GM18907 (cell line): ENCODE measurements around the gene TMEM116.
"Not testable (repeated sequence)": the region's sequence is repeated elsewhere in the genome, so short reads cannot be mapped to it uniquely, and the experiment has no call there.

Experiments
- ATAC-seq: cut with Tn5 transposase; IDR thresholded peaks from one replicate; pipeline ENCODE4 v1.9.1; 2021; ENCODE audit warnings: mild to moderate bottlenecking, moderate library complexity; ENCODE audit not compliant: unreplicated experiment

The TMEM116 gene

GRCh38 chr12:111980598-111980997, 32.4 kb downstream of the TMEM116 start:
- ATAC-seq = no peak

DNA sequence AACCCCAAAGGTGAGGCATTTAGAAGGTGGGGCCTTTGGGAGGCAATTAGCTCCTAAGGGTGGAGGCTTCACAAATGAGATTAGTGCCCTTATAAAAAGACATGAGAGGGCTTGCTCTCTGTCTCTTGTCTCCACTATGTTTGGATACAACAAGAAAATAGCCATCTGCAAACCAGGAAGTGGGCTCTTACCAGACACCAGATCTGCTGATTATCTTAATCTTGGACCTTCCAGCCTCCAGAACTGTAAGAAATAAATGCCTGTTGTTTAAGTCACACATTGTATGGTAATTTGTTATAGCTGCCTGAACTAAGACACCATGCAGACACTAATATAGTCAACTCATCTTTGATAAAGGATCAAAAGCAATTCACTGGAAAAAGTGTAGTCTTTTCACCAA, 34.4 kb downstream of the TMEM116 start:
- no peak for ATAC-seq

DNA sequence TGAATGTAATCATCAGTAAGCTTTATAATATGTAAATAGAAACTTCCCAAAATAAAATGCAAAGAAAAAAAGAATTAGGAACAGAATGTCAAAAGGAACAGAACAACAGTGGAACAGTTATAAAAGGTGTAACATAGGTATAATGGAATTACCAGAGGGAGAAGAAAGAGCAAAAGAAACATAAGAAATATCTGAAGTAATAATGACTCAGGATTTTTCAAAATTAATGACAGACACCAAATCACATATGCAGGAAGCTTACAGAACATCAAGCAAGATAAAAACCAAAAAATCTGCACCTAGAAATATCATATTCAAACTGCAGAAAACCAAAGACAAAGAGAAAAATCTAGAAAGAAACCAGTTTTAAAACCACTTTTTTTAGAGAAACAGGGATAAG, 36.1 kb downstream of the TMEM116 start:
- ATAC-seq = no peak

- no peak for ATAC-seq
These were observed 36.7 kb downstream of the TMEM116 start for GRCh38 chr12:111976291-111976690.

DNA sequence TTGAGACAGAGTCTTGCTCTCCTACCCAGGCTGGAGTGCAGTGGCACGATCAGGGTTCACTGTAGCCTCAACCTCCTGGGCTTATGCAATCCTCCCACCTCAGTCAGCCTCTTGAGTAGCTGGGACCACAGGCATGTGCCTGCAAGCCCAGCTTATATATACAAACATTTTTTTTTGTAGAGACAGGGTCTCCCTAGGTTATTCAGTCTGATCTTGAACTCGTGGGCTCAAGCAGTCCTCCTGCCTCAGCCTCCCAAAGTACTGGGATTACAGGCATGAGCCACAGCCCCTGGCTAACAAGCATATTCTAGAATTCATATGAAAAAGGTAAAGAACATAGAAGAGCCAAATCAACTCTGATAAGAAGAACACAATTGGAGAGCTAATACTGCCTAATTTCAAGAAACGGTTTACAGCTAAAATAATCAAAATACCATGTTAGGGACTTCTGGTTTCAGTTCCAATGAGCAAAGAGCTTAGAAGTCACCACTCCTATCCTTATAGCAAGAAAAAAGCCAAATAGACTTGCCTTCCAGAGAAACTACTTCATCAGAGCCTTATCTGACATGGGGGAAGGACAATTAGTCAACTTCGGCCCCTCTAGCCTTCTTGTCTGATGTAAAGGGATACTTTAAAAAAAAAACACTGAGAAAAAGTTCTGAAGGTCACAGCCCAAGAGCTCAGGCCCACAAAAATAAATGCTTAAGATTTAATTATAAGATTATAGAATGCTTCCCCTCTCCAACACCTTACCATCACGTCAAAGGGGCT, 37.6 kb downstream of the TMEM116 start:
- ATAC-seq = no peak

DNA sequence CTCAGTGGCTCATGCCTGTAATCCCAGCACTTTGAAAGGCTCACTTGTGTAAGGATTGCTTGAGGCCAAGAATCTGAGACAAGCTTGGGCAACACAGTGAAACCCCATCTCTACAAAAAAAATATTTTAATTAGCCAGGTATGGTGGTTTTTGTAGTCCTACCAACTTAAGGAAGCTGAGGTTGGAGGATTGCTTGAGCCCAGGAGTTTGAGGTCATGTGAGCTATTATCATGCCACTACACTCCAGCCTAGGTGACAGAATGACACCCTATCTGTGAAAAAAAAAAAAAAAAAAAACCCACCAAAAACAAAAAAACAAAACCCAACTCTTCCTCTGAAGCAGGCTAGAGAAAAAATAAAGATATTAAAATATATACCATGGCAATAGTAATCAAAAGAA, 41.2 kb downstream of the TMEM116 start:
- no peak for ATAC-seq

DNA sequence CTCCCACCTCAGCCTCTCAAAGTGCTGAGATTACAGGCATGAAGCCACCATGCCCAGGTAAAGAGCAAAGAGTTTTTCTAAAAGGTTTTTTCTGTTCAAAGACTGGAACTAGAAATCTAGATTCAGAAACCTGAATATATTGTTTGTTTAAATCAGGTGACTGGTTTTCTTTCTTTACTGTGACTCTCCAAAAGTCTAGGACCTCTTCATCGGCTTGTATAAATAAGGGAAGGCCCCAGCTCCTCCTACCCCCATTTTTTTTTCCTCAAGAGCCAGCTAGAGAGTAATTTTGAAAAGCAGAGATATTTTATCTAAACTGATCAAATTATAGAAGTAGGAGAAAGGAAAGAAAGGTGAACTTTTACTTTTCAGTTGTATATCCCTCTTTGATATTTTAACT, 48.0 kb downstream of the TMEM116 start:
- no peak for ATAC-seq

DNA sequence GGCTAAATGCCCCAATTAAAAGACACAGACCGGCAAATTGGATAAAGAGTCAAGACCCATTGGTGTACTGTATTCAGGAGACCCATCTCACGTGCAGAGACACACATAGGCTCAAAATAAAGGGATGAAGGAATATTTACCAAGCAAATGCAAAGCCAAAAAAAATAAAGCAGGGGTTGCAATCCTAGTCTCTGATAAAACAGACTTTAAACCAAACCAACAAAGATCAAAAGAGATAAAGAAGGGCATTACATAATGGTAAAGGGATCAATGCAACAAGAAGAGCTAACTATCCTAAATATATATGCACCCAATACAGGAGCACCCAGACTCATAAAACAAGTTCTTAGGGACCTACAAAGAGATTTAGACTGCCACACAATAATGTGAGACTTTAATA, 53.4 kb downstream of the TMEM116 start:
- not testable (repeated sequence) for ATAC-seq

DNA sequence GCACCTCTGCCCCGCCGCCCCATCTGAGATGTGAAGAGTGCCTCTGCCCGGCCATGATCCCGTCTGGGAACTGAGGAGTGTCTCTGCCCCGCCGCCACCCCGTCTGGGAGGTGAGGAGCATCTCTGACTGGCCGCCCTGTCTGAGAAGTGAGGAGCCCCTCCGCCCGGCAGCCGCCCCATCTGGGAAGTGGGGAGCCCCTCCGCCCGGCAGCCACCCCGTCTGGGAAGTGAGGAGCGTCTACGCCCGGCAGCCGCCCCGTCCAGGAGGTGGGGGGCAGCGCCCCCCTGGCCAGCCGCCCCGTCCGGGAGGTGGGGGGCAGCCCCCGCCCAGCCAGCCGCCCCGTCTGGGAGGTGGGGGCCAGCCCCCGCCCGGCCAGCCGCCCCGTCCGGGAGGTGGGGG, 55.7 kb downstream of the TMEM116 start:
- ATAC-seq = not testable (repeated sequence)

- no peak for ATAC-seq
These were observed 58.0 kb downstream of the TMEM116 start for GRCh38 chr12:111954969-111955368.

DNA sequence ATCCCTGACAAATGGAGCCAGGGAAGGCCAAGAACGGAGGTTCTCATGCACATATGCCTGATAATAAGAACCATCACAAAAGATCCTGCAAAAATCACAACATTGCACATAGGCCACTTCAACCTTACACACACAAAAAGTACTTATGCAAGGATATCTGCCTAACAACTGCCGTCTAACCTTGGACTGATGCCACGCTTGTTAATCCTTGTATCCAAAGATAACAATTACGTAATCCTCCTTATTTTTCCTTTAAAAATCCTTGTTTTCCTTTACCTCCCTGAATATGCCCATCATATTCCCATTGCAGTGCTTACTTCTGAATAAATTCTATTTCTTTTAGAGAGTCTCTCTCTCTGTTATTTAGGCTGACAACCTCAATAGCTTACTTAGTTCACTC, 59.5 kb downstream of the TMEM116 start:
- ATAC-seq = no peak

- not testable (repeated sequence) for ATAC-seq
These were observed 60.7 kb downstream of the TMEM116 start for GRCh38 chr12:111952084-111952787.

DNA sequence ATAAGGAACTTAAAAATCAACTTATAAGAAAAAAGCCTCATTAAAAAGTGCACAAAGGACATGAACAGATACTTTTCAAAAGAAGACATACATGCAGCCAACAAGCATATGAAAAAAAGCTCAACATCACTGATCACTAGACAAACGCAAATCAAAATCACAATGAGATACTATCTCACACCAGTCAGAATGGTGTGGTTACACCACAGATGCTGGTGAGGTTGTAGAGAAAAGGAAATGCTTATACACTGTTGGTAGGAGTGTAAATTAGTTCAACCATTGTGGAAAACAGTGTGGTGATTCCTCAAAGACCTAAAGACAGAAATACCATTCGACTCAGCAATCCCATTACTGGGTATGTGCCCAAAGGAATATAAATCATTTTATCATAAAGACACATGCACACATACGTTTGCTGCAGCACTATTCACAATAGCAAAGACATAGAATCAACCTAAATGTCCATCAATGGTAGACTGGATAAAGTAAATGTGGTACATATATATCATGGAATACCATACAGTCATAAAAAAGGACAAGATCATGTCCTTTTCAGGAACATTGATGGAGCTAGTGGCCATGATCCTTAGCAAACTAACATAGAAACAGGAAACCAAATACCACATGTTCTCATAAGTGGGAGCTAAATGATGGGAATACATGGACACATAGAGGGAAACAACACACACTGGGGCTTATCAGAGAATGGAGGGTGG, 61.8 kb downstream of the TMEM116 start:
- ATAC-seq = not testable (repeated sequence)

DNA sequence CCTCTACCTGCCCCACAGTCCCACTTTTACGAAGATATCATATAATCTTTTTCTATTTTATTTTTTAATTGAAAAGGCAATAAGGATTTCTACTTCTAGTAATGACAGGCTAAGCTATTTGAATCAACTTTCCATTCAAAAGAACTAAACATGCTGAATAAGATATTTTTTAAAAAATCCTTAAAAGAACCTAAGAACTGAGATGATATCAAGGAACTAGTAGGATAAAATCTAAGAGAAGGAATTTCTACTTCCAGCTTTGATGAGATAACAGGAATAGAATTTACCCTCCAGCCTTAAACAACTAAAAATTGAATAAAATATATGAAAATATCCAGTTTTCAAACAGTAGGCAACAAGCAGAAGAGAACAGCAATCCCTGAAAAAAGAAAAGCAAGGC, 69.0 kb downstream of the TMEM116 start:
- ATAC-seq = no peak

- no peak for ATAC-seq
These were observed 70.4 kb downstream of the TMEM116 start for GRCh38 chr12:111942557-111942956.

GRCh38 chr12:111937429-111937828, 75.5 kb downstream of the TMEM116 start:
- no peak for ATAC-seq

- no peak for ATAC-seq
These were observed 76.1 kb downstream of the TMEM116 start for GRCh38 chr12:111936869-111937268.

DNA sequence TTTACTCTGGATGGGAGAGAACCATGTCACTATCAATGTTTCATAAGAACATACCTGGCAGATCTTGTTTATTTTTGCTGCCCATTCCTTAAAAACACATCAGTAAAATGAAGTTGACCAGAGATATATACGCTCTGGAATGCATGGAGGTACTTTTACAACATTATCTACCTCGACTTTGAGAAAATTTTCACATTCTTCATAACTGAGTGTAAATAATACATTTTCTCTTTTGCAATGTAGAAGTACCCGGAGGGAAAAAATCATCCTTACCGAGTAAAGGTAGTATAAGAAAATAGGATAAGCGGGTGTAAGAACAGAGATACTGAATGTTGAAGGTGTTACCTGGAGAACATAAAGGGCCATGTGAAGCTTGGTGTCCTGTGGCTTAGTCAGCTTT, 80.7 kb downstream of the TMEM116 start:
- ATAC-seq = no peak

DNA sequence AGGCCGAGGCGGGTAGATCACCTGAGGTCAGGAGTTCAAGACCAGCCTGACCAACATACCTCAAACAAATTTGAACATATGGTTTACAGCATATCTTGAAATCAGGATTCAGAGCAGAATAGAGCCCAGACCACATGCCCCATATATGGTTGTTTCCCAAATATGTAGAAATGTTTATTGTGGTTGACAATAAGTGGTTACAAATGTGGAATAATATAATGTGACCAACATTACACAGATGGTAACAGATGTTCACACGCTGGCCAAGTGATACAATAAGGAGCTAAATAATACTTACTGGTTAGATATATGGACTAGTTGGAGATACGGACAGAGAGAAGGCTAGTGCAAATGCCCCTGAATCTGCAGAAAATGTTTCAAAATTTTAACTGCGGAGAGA, 85.6 kb downstream of the TMEM116 start:
- ATAC-seq = no peak

GRCh38 chr12:111926631-111927030, 86.3 kb downstream of the TMEM116 start:
- ATAC-seq = no peak

GRCh38 chr12:111925171-111925570, 87.8 kb downstream of the TMEM116 start:
- ATAC-seq = no peak

DNA sequence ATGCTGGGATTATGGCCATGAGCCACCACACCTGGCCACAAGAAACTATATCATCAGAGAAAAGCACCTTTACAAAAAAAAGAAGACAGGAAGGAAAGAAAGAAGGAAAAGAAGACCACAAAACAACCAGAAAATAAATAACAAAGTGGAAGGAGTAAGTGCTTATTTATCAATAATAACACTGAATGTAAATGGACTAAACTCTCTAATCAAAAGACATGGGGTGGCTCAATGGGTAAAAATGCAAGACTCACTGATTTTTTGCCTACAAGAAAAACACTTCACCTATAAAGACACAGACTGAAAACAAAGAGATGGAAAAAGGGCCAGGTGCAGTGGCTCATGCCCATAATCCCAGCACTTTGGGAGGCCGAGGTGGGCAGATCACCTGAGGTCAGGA, 105.2 kb downstream of the TMEM116 start:
- ATAC-seq = no peak
